Sigmoid colon (tissue), 7 donors: ENCODE results near the gene EFCAB8. TPM values are rescaled to one million over a fixed set of nuclear protein-coding genes. Genes with fewer than 3 reads are reported as not detected.

Experiments
- DNase-seq: peaks from one replicate; pipeline ENCODE4 v3.0.0-alpha.2; 2019
- H3K27ac ChIP-seq, 4 donors: fragments of 200-600 bp; sonication (generic); one replicate each; pipeline ENCODE4 v1.5.1; 2016 to 2019; ENCODE audit warnings: mild to moderate bottlenecking in 1 of 4
- H3K27me3 ChIP-seq, 3 donors: fragments of 200-600 bp; sonication (generic); one replicate each; pipeline ENCODE4 v1.5.1; 2019; ENCODE audit warnings: mild to moderate bottlenecking in 1 of 3
- H3K36me3 ChIP-seq, 4 donors: fragments of 200-600 bp; sonication (generic); one replicate each; pipeline ENCODE4 v1.5.1; 2016 to 2019
- H3K4me1 ChIP-seq, 4 donors: fragments of 200-600 bp; sonication (generic); one replicate each; pipeline ENCODE4 v1.5.1; 2017 to 2019
- H3K4me3 ChIP-seq, 4 donors: fragments of 200-600 bp; sonication (generic); one replicate each; pipeline ENCODE4 v1.5.1; 2017 to 2019; ENCODE audit warnings: mild to moderate bottlenecking in 2 of 4, moderate library complexity in 1 of 4
- H3K9me3 ChIP-seq, 4 donors: fragments of 200-600 bp in 3 of 4; sonication (generic) in 3 of 4; one replicate each; pipeline versions ENCODE4 v1.5.1 to v1.6.1; 2013 to 2019
- CTCF ChIP-seq, 4 experiments: fragments of 450-650 bp in 3 of 4; fragments of 200-600 bp in 1 of 4; IDR thresholded peaks; one replicate each; pipeline ENCODE4 v1.5.1; 2016 to 2019; ENCODE audit warnings: antibody characterized with exemption in 4 of 4, mild to moderate bottlenecking in 3 of 4, moderate library complexity in 2 of 4
- EP300 ChIP-seq, 4 donors: sonication (generic); formaldehyde crosslinking; IDR thresholded peaks; one replicate each; pipeline ENCODE4 v1.6.1; 2017; ENCODE audit warnings: antibody characterized with exemption in 4 of 4
- POLR2A ChIP-seq, 2 donors: fragments of 450-650 bp; IDR thresholded peaks; one replicate each; pipeline ENCODE4 v1.6.1; 2016; ENCODE audit warnings: antibody characterized with exemption in 2 of 2, mild to moderate bottlenecking in 2 of 2, moderate library complexity in 2 of 2
- POLR2AphosphoS5 ChIP-seq, 4 donors: sonication (generic); formaldehyde crosslinking; IDR thresholded peaks; one replicate each; pipeline ENCODE4 v1.6.1; 2017; ENCODE audit warnings: antibody characterized with exemption in 4 of 4
- WGBS, 2 donors: extraction: QIAGEN DNeasy Blood & Tissue Kit; methylation state at CpG; one replicate each; pipeline ENCODE4 v1.1.7; 2013; 5-methylcytosine and 5-hydroxymethylcytosine counted together
- intact Hi-C: fragments of 100-400 bp; cut with DNase I; formaldehyde crosslinking; loops from one replicate; pipeline ENCODE4 v1.15.1; 2023
- polyA plus RNA-seq, 3 donors: library from polyadenylated mRNA; stranded (reverse); fragments of 200-250 nt; gene quantifications; one replicate each; pipeline ENCODE4 v1.2.3, GENCODE V29; 2013
- total RNA-seq, 4 donors: library from RNA; depleted of rRNA; stranded (reverse); fragments of >200 nt; gene quantifications; one replicate each; pipeline ENCODE4 v1.1.0, GENCODE V29; 2016
- donor health status: healthy with polysubstance abuse.
- donor health status: Bipolar disorder and iron deficiency.
- donor health status: healthy.

The EFCAB8 gene
- total and polyA plus RNA-seq, 7 donors, result 0.06 to 0.83 (median 0.60) TPM; not detected in 3

GRCh38 chr20:32831982-32832381 lies 26.7 kb upstream of the EFCAB8 start:
- H3K27ac ChIP-seq, result peak overlapping the region in 2 of 4 donors; percentile 32 to 78
- no peaks in the 10 kb centered on the region for H3K27me3 ChIP-seq
- H3K9me3 ChIP-seq, result no peaks in the 10 kb centered on the region
- DNase-seq, result no peak
- no peak overlapping the region for H3K4me3 ChIP-seq
- WGBS, 2 donors, result 19 to 64% methylated on average over 5 of the region's 5 CpGs
- intact Hi-C loops, result no loop called here
- TF ChIP-seq CTCF (IDR thresholded peaks at IDR 0.05), result no peak
- TF ChIP-seq POLR2A (IDR thresholded peaks at IDR 0.05), result no peak
- TF ChIP-seq EP300 (IDR thresholded peaks at IDR 0.05), result no peak
- TF ChIP-seq POLR2AphosphoS5 (IDR thresholded peaks at IDR 0.05), result no peak
- H3K36me3 ChIP-seq, result peaks cover 3 to 43% (median 24%) of the 10 kb centered on the region in 4 donors
- peaks cover 0 to 53% (median 35%) of the 10 kb centered on the region in 4 donors for H3K4me1 ChIP-seq

GRCh38 chr20:32832664-32833063 lies 26.1 kb upstream of the EFCAB8 start:
- intact Hi-C loops, result no loop called here
- Histone ChIP-seq H3K27ac (peak overlapping the region in 2 of 4 donors; percentile 43 to 78), H3K36me3 (peaks cover 9 to 43% (median 23%) of the 10 kb centered on the region in 4 donors), H3K9me3 (no peaks in the 10 kb centered on the region), H3K4me3 (no peak overlapping the region), H3K4me1 (peaks cover 0 to 49% (median 33%) of the 10 kb centered on the region in 4 donors), H3K27me3 (no peaks in the 10 kb centered on the region)
- TF ChIP-seq CTCF (IDR thresholded peaks at IDR 0.05) (no peak), POLR2A (IDR thresholded peaks at IDR 0.05) (no peak), EP300 (IDR thresholded peaks at IDR 0.05) (no peak), POLR2AphosphoS5 (IDR thresholded peaks at IDR 0.05) (no peak)
- DNase-seq, result no peak
- WGBS, 2 donors, result 72 to 86% methylated on average over 11 of the region's 11 CpGs

GRCh38 chr20:32834972-32835371 lies 23.8 kb upstream of the EFCAB8 start:
- DNase-seq, result no peak
- Histone ChIP-seq H3K4me3 (no peak overlapping the region), H3K4me1 (peaks cover 0 to 26% (median 12%) of the 10 kb centered on the region in 4 donors), H3K9me3 (no peaks in the 10 kb centered on the region), H3K27me3 (no peaks in the 10 kb centered on the region), H3K27ac (no peak overlapping the region), H3K36me3 (peaks cover 19 to 62% (median 34%) of the 10 kb centered on the region in 4 donors)
- intact Hi-C loops, result no loop called here
- TF ChIP-seq CTCF (IDR thresholded peaks at IDR 0.05) (no peak), EP300 (IDR thresholded peaks at IDR 0.05) (no peak), POLR2AphosphoS5 (IDR thresholded peaks at IDR 0.05) (no peak), POLR2A (IDR thresholded peaks at IDR 0.05) (no peak)

- intact Hi-C loops, result no loop called here
- Histone ChIP-seq H3K9me3 (no peaks in the 10 kb centered on the region), H3K27ac (no peak overlapping the region), H3K27me3 (no peaks in the 10 kb centered on the region), H3K4me1 (peaks cover 0 to 17% (median 4%) of the 10 kb centered on the region in 4 donors), H3K36me3 (peaks cover 21 to 84% (median 46%) of the 10 kb centered on the region in 4 donors), H3K4me3 (no peak overlapping the region)
- no peak for DNase-seq
- TF ChIP-seq POLR2A (IDR thresholded peaks at IDR 0.05), result no peak
- no peak for TF ChIP-seq EP300 (IDR thresholded peaks at IDR 0.05)
- TF ChIP-seq CTCF (IDR thresholded peaks at IDR 0.05), result no peak
- no peak for TF ChIP-seq POLR2AphosphoS5 (IDR thresholded peaks at IDR 0.05)
- WGBS, 2 donors, result 50 to 91% methylated on average over 1 of the region's 1 CpG
Measured at GRCh38 chr20:32837157-32837556, 21.6 kb upstream of the EFCAB8 start.
